HepG2 (cell line): Measurements from ENCODE around the gene PIK3CG. TPM values are rescaled to one million over a fixed set of nuclear protein-coding genes. Genes with fewer than 3 reads are reported as not detected.

Experiments used
- ATAC-seq: fragments of 200-7000 bp; cut with Tn5 transposase; 3 replicates; pipeline ENCODE4 v1.9.1; 2020; ENCODE audit warnings: mild to moderate bottlenecking, moderate library complexity
- BruUV-seq: library from RNA; stranded (reverse); fragments of 400-500 nt; replicated peaks from 2 replicates; lab custom pipeline; 2021; lab: Mats Ljungman, UMichigan
- CTCF ChIA-PET: fragments of 300-600 bp; formaldehyde crosslinking; extraction: SDS; loops from one replicate; lab custom pipeline; 2021; ENCODE audit warnings: low total read pairs, inconsistent platforms, low intra/inter-chr PET ratio; lab: Yijun Ruan, JAX
- POLR2A ChIA-PET: fragments of 350-600 bp; sonication (Branson Sonifier 250); formaldehyde crosslinking; loops from one replicate; lab custom pipeline; 2020; ENCODE audit warnings: antibody characterized with exemption, inconsistent platforms; lab: Yijun Ruan, JAX
- DNase-seq: peaks from one replicate; pipeline ENCODE4 v3.0.0-alpha.2; 2015; ENCODE audit warnings: low spot score
- FAIRE-seq: peaks from 3 replicates; lab custom pipeline; 2011; peaks lifted over from hg19 to GRCh38; lab: Jason Lieb, UNC
- H2AFZ ChIP-seq: one replicate; pipeline ENCODE4 v1.6.1; 2011; ENCODE audit warnings: low read length, inconsistent platforms
- H3K27ac ChIP-seq: fragments of 300-600 bp; 3 replicates; pipeline ENCODE4 v1.8.0; 2011; ENCODE audit warnings: mixed run types, mild to moderate bottlenecking, mixed read lengths, low read length, inconsistent platforms; ENCODE audit not compliant: insufficient read depth; ENCODE audit errors: extremely low read length
- H3K27me3 ChIP-seq, 2 experiments: fragments of 200-600 bp in 1 of 2; 2 replicates in 1 of 2; 3 replicates in 1 of 2; pipeline versions ENCODE4 v1.6.0 to v1.8.0; 2011; ENCODE audit warnings: low read length in 2 of 2, mild to moderate bottlenecking in 2 of 2, moderate library complexity in 2 of 2, inconsistent platforms in 1 of 2; ENCODE audit not compliant: insufficient read depth in 2 of 2, control insufficient read depth in 1 of 2
- H3K36me3 ChIP-seq, 2 experiments: fragments of 200-600 bp in 1 of 2; replicated peaks in 1 of 2; 2 replicates in 1 of 2; 3 replicates in 1 of 2; pipeline versions ENCODE4 v1.5.1 to v1.8.0; 2011; ENCODE audit warnings: low read length in 2 of 2, inconsistent platforms in 1 of 2; ENCODE audit not compliant: insufficient read depth in 2 of 2, control insufficient read depth in 1 of 2
- H3K4me1 ChIP-seq: 2 replicates; pipeline ENCODE4 v1.5.1; 2012; ENCODE audit warnings: low read length, inconsistent platforms; ENCODE audit not compliant: insufficient read depth
- H3K4me2 ChIP-seq: 2 replicates; pipeline ENCODE4 v1.6.0; 2011; ENCODE audit warnings: low read depth, low read length, inconsistent platforms
- H3K4me3 ChIP-seq, 3 experiments: fragments of 200-600 bp in 1 of 3; sonication (generic), shearing (Covaris generic) in 1 of 3; replicated peaks in 1 of 3; 2 replicates each; pipeline ENCODE4 v1.5.1; 2011 to 2016; ENCODE audit warnings: low read length in 3 of 3, inconsistent platforms in 2 of 3, low read depth in 2 of 3, mild to moderate bottlenecking in 2 of 3, control low read depth in 1 of 3, mixed read lengths in 1 of 3; ENCODE audit not compliant: insufficient read depth in 1 of 3
- H3K79me2 ChIP-seq: one replicate; pipeline ENCODE4 v1.6.1; 2011; ENCODE audit warnings: low read length, inconsistent platforms; ENCODE audit not compliant: insufficient read depth
- H3K9ac ChIP-seq: 2 replicates; pipeline ENCODE4 v1.6.0; 2011; ENCODE audit warnings: mild to moderate bottlenecking, low read depth, low read length, inconsistent platforms; ENCODE audit not compliant: insufficient read depth
- H3K9me3 ChIP-seq: 2 replicates; pipeline ENCODE4 v1.5.1; 2012; ENCODE audit warnings: mild to moderate bottlenecking, low read length
- H4K20me1 ChIP-seq: 2 replicates; pipeline ENCODE4 v1.6.0; 2011; ENCODE audit warnings: inconsistent platforms, mild to moderate bottlenecking, low read length, moderate library complexity; ENCODE audit not compliant: insufficient read depth
- ATF7 ChIP-seq, 2 experiments: fragments of 450-650 bp in 1 of 2; sonication (generic) in 1 of 2; formaldehyde crosslinking in 1 of 2; IDR thresholded peaks; 2 replicates each; pipeline versions ENCODE4 v1.4.0 to v1.6.1; 2016 to 2020; ENCODE audit warnings: antibody characterized with exemption in 1 of 2, mild to moderate bottlenecking in 1 of 2, missing genetic modification reagents in 1 of 2
- CHD2 ChIP-seq: IDR thresholded peaks from 2 replicates; pipeline ENCODE4 v1.6.1; 2011; ENCODE audit warnings: low read depth, low read length, improper control_type of control experiment
- CREB1 ChIP-seq, 2 experiments: fragments of 450-650 bp in 1 of 2; IDR thresholded peaks; 2 replicates each; pipeline ENCODE4 v1.6.1; 2016 to 2017; ENCODE audit warnings: control low read depth in 1 of 2, mild to moderate bottlenecking in 1 of 2, missing compliant biosample characterization in 1 of 2, missing genetic modification characterization in 1 of 2
- DDIT3 ChIP-seq: sonication (generic); formaldehyde crosslinking; IDR thresholded peaks from 2 replicates; pipeline ENCODE4 v1.4.0; 2020; ENCODE audit warnings: mild to moderate bottlenecking, missing genetic modification reagents
- KLF6 ChIP-seq: IDR thresholded peaks from 2 replicates; pipeline ENCODE4 v1.8.0; 2016; ENCODE audit warnings: missing biosample characterization, missing genetic modification reagents
- KLF9 ChIP-seq: IDR thresholded peaks from 2 replicates; pipeline ENCODE4 v1.6.1; 2016; ENCODE audit warnings: low read depth
- NFIC ChIP-seq: IDR thresholded peaks from 2 replicates; pipeline ENCODE4 v1.6.1; 2012; ENCODE audit warnings: mild to moderate bottlenecking, low read length, inconsistent platforms
- PHF21A ChIP-seq: sonication (generic); formaldehyde crosslinking; IDR thresholded peaks from 2 replicates; pipeline ENCODE4 v1.5.0; 2020; ENCODE audit warnings: mild to moderate bottlenecking, missing genetic modification reagents
- POLR2AphosphoS2 ChIP-seq: IDR thresholded peaks from 2 replicates; pipeline ENCODE4 v1.6.1; 2011; ENCODE audit warnings: low read depth, low read length, improper control_type of control experiment
- TOPORS ChIP-seq: sonication (generic); formaldehyde crosslinking; IDR thresholded peaks from 2 replicates; pipeline ENCODE4 v1.8.0; 2023; ENCODE audit warnings: mild to moderate bottlenecking, missing genetic modification reagents
- U2AF2 ChIP-seq: fragments of 200-400 bp; formaldehyde crosslinking; IDR thresholded peaks from 2 replicates; pipeline ENCODE4 v1.6.1; 2017; ENCODE audit warnings: low read depth, mild to moderate bottlenecking, low read length
- ZNF264 ChIP-seq: sonication (generic); formaldehyde crosslinking; IDR thresholded peaks from 2 replicates; pipeline ENCODE4 v1.4.0; 2020; ENCODE audit warnings: missing genetic modification reagents
- ZNF382 ChIP-seq: sonication (generic); formaldehyde crosslinking; IDR thresholded peaks from 2 replicates; pipeline ENCODE4 v1.5.0; 2020; ENCODE audit warnings: missing genetic modification reagents, mild to moderate bottlenecking, borderline replicate concordance
- ZNF800 ChIP-seq: sonication (generic); formaldehyde crosslinking; IDR thresholded peaks from 2 replicates; pipeline ENCODE4 v1.4.0; 2020; ENCODE audit warnings: missing genetic modification reagents
- WGBS: methylation state at CpG from one replicate; pipeline ENCODE4 v1.1.6; 2017; ENCODE audit warnings: low lambda C conversion rate; 5-methylcytosine and 5-hydroxymethylcytosine counted together
- in situ Hi-C: cut with HindIII; loops from 2 replicates; pipeline ENCODE4 v1.10.0; 2017; ENCODE audit warnings: low pct_unique_long_range_greater_than_20kb; ENCODE audit not compliant: extremely low pct_ligation_motif_present
- intact Hi-C: fragments of 100-400 bp; cut with micrococcal nuclease; formaldehyde crosslinking; loops from one replicate; pipeline ENCODE4 v1.10.0; 2022; ENCODE audit not compliant: unreplicated experiment
- polyA plus RNA-seq, 8 experiments: library from polyadenylated mRNA; depleted of rRNA in 3 of 8; stranded (reverse) in 7 of 8; unstranded in 1 of 8; fragments of >200 nt; fragmentation: Illumina TruSeq in 4 of 8; extraction: Trizol in 4 of 8; gene quantifications; 2 replicates each; pipeline versions ENCODE4 v1.2.1 to v1.2.3, GENCODE V29; 2011 to 2016; ENCODE audit warnings: low read depth in 4 of 8, missing spikeins in 1 of 8, mixed read lengths in 1 of 8; ENCODE audit not compliant: insufficient read depth in 1 of 8
- total RNA-seq, 5 experiments: library from RNA; depleted of rRNA; stranded (reverse); fragments of >200 nt; fragmentation: Illumina TruSeq; extraction: Trizol; gene quantifications; 2 replicates each; pipeline ENCODE4 v1.2.3, GENCODE V29; 2016; ENCODE audit warnings: low read depth in 1 of 5
- TF ChIP-seq, protein P1 (sequence below): conservative IDR thresholded peaks from 2 replicates; pipeline ENCODE4 v1.6.1; 2018; ENCODE audit warnings: missing genetic modification reagents

Gene PIK3CG
- total and polyA plus RNA-seq, 2 of the 13 experiments (the other 11 are each of a cell fraction or from before 2014, with no cell fraction given) = not detected

DNA sequence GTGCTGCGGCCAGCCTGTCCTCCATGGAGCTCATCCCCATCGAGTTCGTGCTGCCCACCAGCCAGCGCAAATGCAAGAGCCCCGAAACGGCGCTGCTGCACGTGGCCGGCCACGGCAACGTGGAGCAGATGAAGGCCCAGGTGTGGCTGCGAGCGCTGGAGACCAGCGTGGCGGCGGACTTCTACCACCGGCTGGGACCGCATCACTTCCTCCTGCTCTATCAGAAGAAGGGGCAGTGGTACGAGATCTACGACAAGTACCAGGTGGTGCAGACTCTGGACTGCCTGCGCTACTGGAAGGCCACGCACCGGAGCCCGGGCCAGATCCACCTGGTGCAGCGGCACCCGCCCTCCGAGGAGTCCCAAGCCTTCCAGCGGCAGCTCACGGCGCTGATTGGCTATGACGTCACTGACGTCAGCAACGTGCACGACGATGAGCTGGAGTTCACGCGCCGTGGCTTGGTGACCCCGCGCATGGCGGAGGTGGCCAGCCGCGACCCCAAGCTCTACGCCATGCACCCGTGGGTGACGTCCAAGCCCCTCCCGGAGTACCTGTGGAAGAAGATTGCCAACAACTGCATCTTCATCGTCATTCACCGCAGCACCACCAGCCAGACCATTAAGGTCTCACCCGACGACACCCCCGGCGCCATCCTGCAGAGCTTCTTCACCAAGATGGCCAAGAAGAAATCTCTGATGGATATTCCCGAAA, 2.7 kb downstream of the PIK3CG start:
- BruUV-seq = no TSS peak
- H3K27me3 ChIP-seq = no peaks in the 10 kb centered on the region
- intact Hi-C loops (no loop called here), in situ Hi-C loops (no loop called here)
- no peaks in the 10 kb centered on the region for H3K4me1 ChIP-seq
- H3K4me2 ChIP-seq = no peak overlapping the region
- H3K27ac ChIP-seq = no peak overlapping the region
- no peaks in the 10 kb centered on the region for H3K79me2 ChIP-seq
- no peak overlapping the region for H3K9ac ChIP-seq
- no peaks in the 10 kb centered on the region for H3K9me3 ChIP-seq
- ChIA-PET CTCF (no interaction called here), POLR2A (no interaction called here)
- H2AFZ ChIP-seq = no peak overlapping the region
- no peaks in the 10 kb centered on the region for H4K20me1 ChIP-seq
- ATAC-seq = no peak
- no peak for FAIRE-seq
- H3K36me3 ChIP-seq = no peaks in the 10 kb centered on the region
- WGBS = 68% methylated on average over 10 of the region's 54 CpGs
- DNase-seq = no peak
- TF ChIP-seq TOPORS (CRISPR knock-in tag) (no peak), ATF7 (IDR thresholded peaks at IDR 0.05) (peak; percentile 87), ATF7 (CRISPR knock-in tag; IDR thresholded peaks at IDR 0.05) (no peak), CREB1 (IDR thresholded peaks at IDR 0.05) (peak; percentile 94), CREB1 (CRISPR knock-in tag; IDR thresholded peaks at IDR 0.05) (no peak)
- H3K4me3 ChIP-seq = no peak overlapping the region

GRCh38 chr7:106868364-106868763, 3.3 kb downstream of the PIK3CG start:
- no TSS peak for BruUV-seq
- ATAC-seq (no peak), DNase-seq (no peak), FAIRE-seq (no peak)
- ChIA-PET CTCF (no interaction called here), POLR2A (no interaction called here)
- no peaks in the 10 kb centered on the region for H3K36me3 ChIP-seq
- no peak overlapping the region for H2AFZ ChIP-seq
- H3K9ac ChIP-seq = no peak overlapping the region
- H3K4me1 ChIP-seq = no peaks in the 10 kb centered on the region
- H3K27me3 ChIP-seq = no peaks in the 10 kb centered on the region
- WGBS = no CpG with 5 or more reads among the region's 20 CpGs
- H4K20me1 ChIP-seq = no peaks in the 10 kb centered on the region
- H3K4me3 ChIP-seq = no peak overlapping the region
- in situ Hi-C loops (no loop called here), intact Hi-C loops (no loop called here)
- H3K4me2 ChIP-seq = no peak overlapping the region
- H3K9me3 ChIP-seq = no peaks in the 10 kb centered on the region
- no peaks in the 10 kb centered on the region for H3K79me2 ChIP-seq
- H3K27ac ChIP-seq = no peak overlapping the region
- TF ChIP-seq ZNF800 (CRISPR knock-in tag) (no peak), ZNF382 (CRISPR knock-in tag) (no peak), NFIC (no peak), KLF9 (CRISPR knock-in tag) (no peak), ZNF264 (CRISPR knock-in tag) (no peak), POLR2AphosphoS2 (no peak), CHD2 (no peak), DDIT3 (no peak), PHF21A (CRISPR knock-in tag) (no peak), KLF6 (no peak), U2AF2 (no peak)
- TF ChIP-seq, protein P1, sequence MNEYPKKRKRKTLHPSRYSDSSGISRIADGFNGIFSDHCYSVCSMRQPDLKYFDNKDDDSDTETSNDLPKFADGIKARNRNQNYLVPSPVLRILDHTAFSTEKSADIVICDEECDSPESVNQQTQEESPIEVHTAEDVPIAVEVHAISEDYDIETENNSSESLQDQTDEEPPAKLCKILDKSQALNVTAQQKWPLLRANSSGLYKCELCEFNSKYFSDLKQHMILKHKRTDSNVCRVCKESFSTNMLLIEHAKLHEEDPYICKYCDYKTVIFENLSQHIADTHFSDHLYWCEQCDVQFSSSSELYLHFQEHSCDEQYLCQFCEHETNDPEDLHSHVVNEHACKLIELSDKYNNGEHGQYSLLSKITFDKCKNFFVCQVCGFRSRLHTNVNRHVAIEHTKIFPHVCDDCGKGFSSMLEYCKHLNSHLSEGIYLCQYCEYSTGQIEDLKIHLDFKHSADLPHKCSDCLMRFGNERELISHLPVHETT = no peak
